ENCODE data around the gene OR6K2. TPM values are rescaled to one million over a fixed set of nuclear protein-coding genes. Genes with fewer than 3 reads are reported as not detected.

OR6K2 gene
- total and polyA plus RNA-seq, 4 donors = not detected

DNA sequence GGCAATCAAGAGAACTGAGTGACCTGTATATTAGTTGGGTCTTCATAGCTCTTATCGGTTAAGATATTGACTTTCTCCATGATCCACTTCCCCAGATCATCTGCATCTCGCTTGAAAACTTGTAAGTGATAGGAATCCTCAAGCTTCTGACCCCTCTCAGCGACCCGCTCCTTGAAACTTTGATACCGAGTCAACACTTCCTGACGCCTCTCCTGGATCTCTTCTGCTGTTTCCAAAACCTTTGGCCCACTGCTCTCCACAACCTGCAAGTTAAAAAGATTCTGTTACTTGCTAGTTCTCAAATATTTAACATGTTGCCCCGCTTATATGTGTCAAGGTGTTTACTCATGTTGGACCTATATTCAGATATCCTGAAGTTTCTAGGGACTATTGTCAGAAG, 15.4 kb downstream of the OR6K2 start (continued):
- TF ChIP-seq, protein P1, sequence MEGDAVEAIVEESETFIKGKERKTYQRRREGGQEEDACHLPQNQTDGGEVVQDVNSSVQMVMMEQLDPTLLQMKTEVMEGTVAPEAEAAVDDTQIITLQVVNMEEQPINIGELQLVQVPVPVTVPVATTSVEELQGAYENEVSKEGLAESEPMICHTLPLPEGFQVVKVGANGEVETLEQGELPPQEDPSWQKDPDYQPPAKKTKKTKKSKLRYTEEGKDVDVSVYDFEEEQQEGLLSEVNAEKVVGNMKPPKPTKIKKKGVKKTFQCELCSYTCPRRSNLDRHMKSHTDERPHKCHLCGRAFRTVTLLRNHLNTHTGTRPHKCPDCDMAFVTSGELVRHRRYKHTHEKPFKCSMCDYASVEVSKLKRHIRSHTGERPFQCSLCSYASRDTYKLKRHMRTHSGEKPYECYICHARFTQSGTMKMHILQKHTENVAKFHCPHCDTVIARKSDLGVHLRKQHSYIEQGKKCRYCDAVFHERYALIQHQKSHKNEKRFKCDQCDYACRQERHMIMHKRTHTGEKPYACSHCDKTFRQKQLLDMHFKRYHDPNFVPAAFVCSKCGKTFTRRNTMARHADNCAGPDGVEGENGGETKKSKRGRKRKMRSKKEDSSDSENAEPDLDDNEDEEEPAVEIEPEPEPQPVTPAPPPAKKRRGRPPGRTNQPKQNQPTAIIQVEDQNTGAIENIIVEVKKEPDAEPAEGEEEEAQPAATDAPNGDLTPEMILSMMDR (IDR thresholded peaks at IDR 0.05; ENCODE audit: low read depth, low read length, missing input control) = no peak
- TF ChIP-seq HNF4G (IDR thresholded peaks at IDR 0.05) (no peak), NR2F2 (IDR thresholded peaks at IDR 0.05) (no peak), EGR1 (IDR thresholded peaks at IDR 0.05; ENCODE audit: low read depth in 2 of 2) (no peak)
- TF ChIP-seq, protein P2, sequence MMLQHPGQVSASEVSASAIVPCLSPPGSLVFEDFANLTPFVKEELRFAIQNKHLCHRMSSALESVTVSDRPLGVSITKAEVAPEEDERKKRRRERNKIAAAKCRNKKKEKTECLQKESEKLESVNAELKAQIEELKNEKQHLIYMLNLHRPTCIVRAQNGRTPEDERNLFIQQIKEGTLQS (IDR thresholded peaks at IDR 0.05) = no peak

DNA sequence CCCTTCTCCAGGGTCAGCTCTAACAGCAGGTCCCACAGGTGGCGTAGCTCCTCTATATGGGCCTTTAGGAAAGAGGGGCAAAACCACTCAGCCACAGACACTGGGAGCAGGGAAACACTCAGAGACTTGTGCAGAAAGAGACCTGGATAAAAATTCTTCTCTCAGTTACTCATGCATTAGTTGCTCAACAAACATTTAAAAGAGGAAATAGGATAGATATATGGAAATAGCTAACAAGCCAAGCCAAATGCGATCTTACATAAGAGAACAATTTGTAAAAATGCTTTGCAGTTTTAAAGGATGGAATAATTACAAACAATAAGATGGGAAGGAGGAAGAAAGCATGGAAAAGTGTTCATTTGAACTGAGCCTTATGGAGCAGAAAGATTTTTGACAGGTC, 18.8 kb downstream of the OR6K2 start:
- DNase-seq (ENCODE audit: low spot score) = no peak
- Histone ChIP-seq H3K4me1 (ENCODE audit: control insufficient read depth in 4 of 4, insufficient read depth in 4 of 4, low read length in 3 of 4) (no peaks in the 10 kb centered on the region), H3K4me3 (ENCODE audit: low read depth in 1 of 3, low read length in 3 of 3) (no peak overlapping the region), H3K9me3 (ENCODE audit: control insufficient read depth in 4 of 4, low read length in 3 of 4) (no peaks in the 10 kb centered on the region), H3K27ac (ENCODE audit: low read depth in 1 of 2, low read length in 2 of 2) (no peak overlapping the region), H3K9ac (ENCODE audit: low read depth in 1 of 2, low read length in 2 of 2) (no peak overlapping the region), H3K36me3 (ENCODE audit: control insufficient read depth in 4 of 4, insufficient read depth in 3 of 4, low read depth in 1 of 4, low read length in 3 of 4) (no peaks in the 10 kb centered on the region), H3K27me3 (ENCODE audit: control insufficient read depth in 4 of 4, insufficient read depth in 4 of 4, low read length in 3 of 4) (peaks cover 0 to 7% (median 1%) of the 10 kb centered on the region in 4 donors)
- TF ChIP-seq, protein P1 (IDR thresholded peaks at IDR 0.05; ENCODE audit: low read depth, low read length, missing input control) = no peak
- TF ChIP-seq TAF1 (conservative IDR thresholded peaks at IDR 0.05) (no peak), RAD21 (IDR thresholded peaks at IDR 0.05) (no peak)
- TF ChIP-seq, protein P3, sequence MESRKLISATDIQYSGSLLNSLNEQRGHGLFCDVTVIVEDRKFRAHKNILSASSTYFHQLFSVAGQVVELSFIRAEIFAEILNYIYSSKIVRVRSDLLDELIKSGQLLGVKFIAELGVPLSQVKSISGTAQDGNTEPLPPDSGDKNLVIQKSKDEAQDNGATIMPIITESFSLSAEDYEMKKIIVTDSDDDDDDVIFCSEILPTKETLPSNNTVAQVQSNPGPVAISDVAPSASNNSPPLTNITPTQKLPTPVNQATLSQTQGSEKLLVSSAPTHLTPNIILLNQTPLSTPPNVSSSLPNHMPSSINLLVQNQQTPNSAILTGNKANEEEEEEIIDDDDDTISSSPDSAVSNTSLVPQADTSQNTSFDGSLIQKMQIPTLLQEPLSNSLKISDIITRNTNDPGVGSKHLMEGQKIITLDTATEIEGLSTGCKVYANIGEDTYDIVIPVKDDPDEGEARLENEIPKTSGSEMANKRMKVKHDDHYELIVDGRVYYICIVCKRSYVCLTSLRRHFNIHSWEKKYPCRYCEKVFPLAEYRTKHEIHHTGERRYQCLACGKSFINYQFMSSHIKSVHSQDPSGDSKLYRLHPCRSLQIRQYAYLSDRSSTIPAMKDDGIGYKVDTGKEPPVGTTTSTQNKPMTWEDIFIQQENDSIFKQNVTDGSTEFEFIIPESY (IDR thresholded peaks at IDR 0.05) = no peak
- 83% methylated on average over 2 of the region's 2 CpGs for WGBS

DNA sequence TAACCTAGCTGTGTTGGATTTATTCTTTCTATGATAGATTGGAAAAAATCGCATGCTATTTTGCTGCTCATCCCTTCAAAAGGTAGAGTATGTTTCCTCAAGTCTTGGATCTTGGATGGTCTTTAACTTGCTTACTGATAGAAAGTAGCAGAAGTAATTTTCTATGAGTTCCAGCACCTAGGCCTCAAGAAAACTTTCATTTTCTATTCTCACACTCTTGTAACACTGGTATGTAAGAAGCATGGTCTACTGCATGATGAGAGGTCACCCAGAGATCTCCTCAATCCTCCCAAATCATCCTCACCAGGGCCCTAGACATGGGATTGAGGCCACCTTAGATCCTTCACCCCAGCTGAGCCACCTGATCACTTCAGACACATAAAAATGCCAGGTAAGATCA, 21.2 kb downstream of the OR6K2 start:
- no peaks in the 10 kb centered on the region for H3K9me3 ChIP-seq (ENCODE audit: control insufficient read depth in 4 of 4, low read length in 3 of 4)
- WGBS = 76% methylated on average over 1 of the region's 1 CpG
- TF ChIP-seq JUND (IDR thresholded peaks at IDR 0.05) (no peak), GABPA (IDR thresholded peaks at IDR 0.05 in 1 of 2, conservative IDR thresholded peaks at IDR 0.05 in 1 of 2) (no peak), RAD21 (IDR thresholded peaks at IDR 0.05) (no peak), FOXA1 (IDR thresholded peaks at IDR 0.05) (no peak), YY1 (IDR thresholded peaks at IDR 0.05) (no peak), EGR1 (IDR thresholded peaks at IDR 0.05; ENCODE audit: low read depth in 2 of 2) (no peak), HNF4G (IDR thresholded peaks at IDR 0.05) (no peak), RXRA (IDR thresholded peaks at IDR 0.05) (no peak)
- TF ChIP-seq, protein P1 (IDR thresholded peaks at IDR 0.05; ENCODE audit: low read depth, low read length, missing input control) = no peak
- TF ChIP-seq, protein P2 (IDR thresholded peaks at IDR 0.05) = no peak
- TF ChIP-seq, protein P3 (IDR thresholded peaks at IDR 0.05) = no peak
- TF ChIP-seq, protein P4, sequence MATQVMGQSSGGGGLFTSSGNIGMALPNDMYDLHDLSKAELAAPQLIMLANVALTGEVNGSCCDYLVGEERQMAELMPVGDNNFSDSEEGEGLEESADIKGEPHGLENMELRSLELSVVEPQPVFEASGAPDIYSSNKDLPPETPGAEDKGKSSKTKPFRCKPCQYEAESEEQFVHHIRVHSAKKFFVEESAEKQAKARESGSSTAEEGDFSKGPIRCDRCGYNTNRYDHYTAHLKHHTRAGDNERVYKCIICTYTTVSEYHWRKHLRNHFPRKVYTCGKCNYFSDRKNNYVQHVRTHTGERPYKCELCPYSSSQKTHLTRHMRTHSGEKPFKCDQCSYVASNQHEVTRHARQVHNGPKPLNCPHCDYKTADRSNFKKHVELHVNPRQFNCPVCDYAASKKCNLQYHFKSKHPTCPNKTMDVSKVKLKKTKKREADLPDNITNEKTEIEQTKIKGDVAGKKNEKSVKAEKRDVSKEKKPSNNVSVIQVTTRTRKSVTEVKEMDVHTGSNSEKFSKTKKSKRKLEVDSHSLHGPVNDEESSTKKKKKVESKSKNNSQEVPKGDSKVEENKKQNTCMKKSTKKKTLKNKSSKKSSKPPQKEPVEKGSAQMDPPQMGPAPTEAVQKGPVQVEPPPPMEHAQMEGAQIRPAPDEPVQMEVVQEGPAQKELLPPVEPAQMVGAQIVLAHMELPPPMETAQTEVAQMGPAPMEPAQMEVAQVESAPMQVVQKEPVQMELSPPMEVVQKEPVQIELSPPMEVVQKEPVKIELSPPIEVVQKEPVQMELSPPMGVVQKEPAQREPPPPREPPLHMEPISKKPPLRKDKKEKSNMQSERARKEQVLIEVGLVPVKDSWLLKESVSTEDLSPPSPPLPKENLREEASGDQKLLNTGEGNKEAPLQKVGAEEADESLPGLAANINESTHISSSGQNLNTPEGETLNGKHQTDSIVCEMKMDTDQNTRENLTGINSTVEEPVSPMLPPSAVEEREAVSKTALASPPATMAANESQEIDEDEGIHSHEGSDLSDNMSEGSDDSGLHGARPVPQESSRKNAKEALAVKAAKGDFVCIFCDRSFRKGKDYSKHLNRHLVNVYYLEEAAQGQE (IDR thresholded peaks at IDR 0.05) = no peak

More for the DNA sequence above, 21.2 kb downstream of the OR6K2 start:
- DNase-seq (ENCODE audit: low spot score) = no peak
- H3K4me3 ChIP-seq (ENCODE audit: low read depth in 1 of 3, low read length in 3 of 3) = no peak overlapping the region
- H3K4me1 ChIP-seq (ENCODE audit: control insufficient read depth in 4 of 4, insufficient read depth in 4 of 4, low read length in 3 of 4) = no peaks in the 10 kb centered on the region
- peaks cover 0 to 6% (median 1%) of the 10 kb centered on the region in 4 donors for H3K27me3 ChIP-seq (ENCODE audit: control insufficient read depth in 4 of 4, insufficient read depth in 4 of 4, low read length in 3 of 4)
- no peak overlapping the region for H3K9ac ChIP-seq (ENCODE audit: low read depth in 1 of 2, low read length in 2 of 2)
- H3K36me3 ChIP-seq (ENCODE audit: control insufficient read depth in 4 of 4, insufficient read depth in 3 of 4, low read depth in 1 of 4, low read length in 3 of 4) = no peaks in the 10 kb centered on the region
- no peak overlapping the region for H3K27ac ChIP-seq (ENCODE audit: low read depth in 1 of 2, low read length in 2 of 2)

Data from liver (tissue), 9 donors.